Peyer's patch (tissue), 4 donors: ENCODE data around the gene ANXA10. TPM values are rescaled to one million over a fixed set of nuclear protein-coding genes. Genes with fewer than 3 reads are reported as not detected.

ENCODE experiments used
- DNase-seq, 3 donors: peaks; one replicate each; pipeline ENCODE4 v3.0.0-alpha.2; 2017 to 2019
- H3K27ac ChIP-seq, 4 donors: fragments of 200-600 bp; sonication (generic); one replicate each; pipeline ENCODE4 v1.5.1; 2016 to 2019
- H3K27me3 ChIP-seq, 2 donors: fragments of 200-600 bp; sonication (generic); one replicate each; pipeline ENCODE4 v1.5.1; 2019
- H3K36me3 ChIP-seq, 3 donors: fragments of 200-600 bp; sonication (generic); one replicate each; pipeline ENCODE4 v1.5.1; 2016 to 2019
- H3K4me1 ChIP-seq, 4 donors: fragments of 200-600 bp; sonication (generic); one replicate each; pipeline ENCODE4 v1.5.1; 2016 to 2019
- H3K4me3 ChIP-seq, 4 donors: fragments of 200-600 bp; sonication (generic); 1 replicate in 3 of 4; 2 replicates in 1 of 4; pipeline ENCODE4 v1.5.1; 2016 to 2019; ENCODE audit warnings: mild to moderate bottlenecking in 1 of 4
- H3K9me3 ChIP-seq, 4 donors: fragments of 200-600 bp; sonication (generic); one replicate each; pipeline ENCODE4 v1.5.1; 2016 to 2019; ENCODE audit warnings: mild to moderate bottlenecking in 1 of 4
- POLR2A ChIP-seq, 2 donors: fragments of 450-650 bp; IDR thresholded peaks; one replicate each; pipeline ENCODE4 v1.5.1; 2017; ENCODE audit warnings: antibody characterized with exemption in 2 of 2, mild to moderate bottlenecking in 2 of 2, moderate library complexity in 2 of 2
- total RNA-seq, 4 donors: library from RNA; depleted of rRNA; stranded (reverse); fragments of >200 nt; gene quantifications; one replicate each; pipeline ENCODE4 v1.1.0, GENCODE V29; 2016
- TF ChIP-seq, protein P1 (sequence below), 6 experiments: fragments of 450-650 bp in 4 of 6; fragments of 200-600 bp in 2 of 6; sonication (generic) in 1 of 6; IDR thresholded peaks; one replicate each; pipeline ENCODE4 v1.5.1; 2017 to 2019; ENCODE audit warnings: antibody characterized with exemption in 6 of 6, mild to moderate bottlenecking in 3 of 6, moderate library complexity in 1 of 6

ANXA10 gene
- total RNA-seq, 4 donors from 2014 or later: not detected

- H3K27me3 ChIP-seq: no peaks in the 10 kb centered on the region
- no peaks in the 10 kb centered on the region for H3K36me3 ChIP-seq
- H3K4me3 ChIP-seq: no peak overlapping the region
- H3K27ac ChIP-seq: no peak overlapping the region
- no peaks in the 10 kb centered on the region for H3K4me1 ChIP-seq
- no peaks in the 10 kb centered on the region for H3K9me3 ChIP-seq
- TF ChIP-seq, protein P1, sequence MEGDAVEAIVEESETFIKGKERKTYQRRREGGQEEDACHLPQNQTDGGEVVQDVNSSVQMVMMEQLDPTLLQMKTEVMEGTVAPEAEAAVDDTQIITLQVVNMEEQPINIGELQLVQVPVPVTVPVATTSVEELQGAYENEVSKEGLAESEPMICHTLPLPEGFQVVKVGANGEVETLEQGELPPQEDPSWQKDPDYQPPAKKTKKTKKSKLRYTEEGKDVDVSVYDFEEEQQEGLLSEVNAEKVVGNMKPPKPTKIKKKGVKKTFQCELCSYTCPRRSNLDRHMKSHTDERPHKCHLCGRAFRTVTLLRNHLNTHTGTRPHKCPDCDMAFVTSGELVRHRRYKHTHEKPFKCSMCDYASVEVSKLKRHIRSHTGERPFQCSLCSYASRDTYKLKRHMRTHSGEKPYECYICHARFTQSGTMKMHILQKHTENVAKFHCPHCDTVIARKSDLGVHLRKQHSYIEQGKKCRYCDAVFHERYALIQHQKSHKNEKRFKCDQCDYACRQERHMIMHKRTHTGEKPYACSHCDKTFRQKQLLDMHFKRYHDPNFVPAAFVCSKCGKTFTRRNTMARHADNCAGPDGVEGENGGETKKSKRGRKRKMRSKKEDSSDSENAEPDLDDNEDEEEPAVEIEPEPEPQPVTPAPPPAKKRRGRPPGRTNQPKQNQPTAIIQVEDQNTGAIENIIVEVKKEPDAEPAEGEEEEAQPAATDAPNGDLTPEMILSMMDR (IDR thresholded peaks at IDR 0.05): no peak
- no peak for TF ChIP-seq POLR2A (IDR thresholded peaks at IDR 0.05)
- no peak for DNase-seq
Observed at GRCh38 chr4:168118116-168118655, 25.8 kb downstream of the ANXA10 start.

GRCh38 chr4:168119100-168119499, 26.8 kb downstream of the ANXA10 start:
- TF ChIP-seq POLR2A (IDR thresholded peaks at IDR 0.05): no peak
- TF ChIP-seq, protein P1 (IDR thresholded peaks at IDR 0.05): no peak
- no peaks in the 10 kb centered on the region for H3K4me1 ChIP-seq
- H3K27ac ChIP-seq: no peak overlapping the region
- DNase-seq: no peak
- H3K9me3 ChIP-seq: no peaks in the 10 kb centered on the region
- H3K4me3 ChIP-seq: no peak overlapping the region
- H3K36me3 ChIP-seq: no peaks in the 10 kb centered on the region
- H3K27me3 ChIP-seq: no peaks in the 10 kb centered on the region

DNA sequence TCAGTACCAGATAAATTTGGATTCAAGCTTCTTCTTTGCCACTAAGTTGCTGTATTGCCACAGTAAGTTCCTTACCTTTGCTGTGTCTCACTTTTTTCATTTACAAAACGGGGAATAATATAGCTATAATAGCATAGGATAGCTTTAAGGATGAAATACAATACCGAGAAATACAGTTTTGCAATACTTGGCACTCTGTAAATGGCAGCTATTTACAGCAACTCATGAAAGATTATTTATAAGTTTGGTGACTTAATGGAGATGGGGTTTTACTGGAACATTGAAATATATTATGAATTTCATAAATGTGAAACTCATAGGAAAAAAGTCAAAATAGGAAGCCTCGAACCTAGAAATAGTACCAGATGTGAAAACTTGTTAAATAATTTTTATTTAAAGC, 27.6 kb downstream of the ANXA10 start:
- H3K27ac ChIP-seq: no peak overlapping the region
- H3K27me3 ChIP-seq: no peaks in the 10 kb centered on the region
- no peaks in the 10 kb centered on the region for H3K9me3 ChIP-seq
- H3K36me3 ChIP-seq: no peaks in the 10 kb centered on the region
- H3K4me3 ChIP-seq: no peak overlapping the region
- TF ChIP-seq, protein P1 (IDR thresholded peaks at IDR 0.05): no peak
- TF ChIP-seq POLR2A (IDR thresholded peaks at IDR 0.05): no peak
- no peaks in the 10 kb centered on the region for H3K4me1 ChIP-seq
- DNase-seq: no peak

DNA sequence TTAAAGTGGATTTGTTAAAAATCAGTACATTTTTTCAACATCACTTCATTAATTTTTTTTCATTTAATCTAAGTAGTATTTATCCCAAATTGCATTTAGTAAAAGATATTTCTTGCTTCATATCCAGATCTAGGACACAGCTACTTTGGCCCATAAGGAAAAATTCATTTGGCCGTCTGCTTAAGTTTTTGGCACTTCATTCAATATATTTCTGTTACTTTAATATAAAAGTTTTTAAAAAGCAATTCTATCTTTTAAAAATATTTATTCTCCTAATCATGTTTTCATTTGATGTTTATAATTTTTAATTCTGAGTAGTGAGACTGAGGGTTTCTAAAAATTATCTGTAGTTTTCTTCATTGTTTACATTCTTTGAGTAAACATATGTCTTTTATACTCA, 28.5 kb downstream of the ANXA10 start:
- Histone ChIP-seq H3K9me3 (no peaks in the 10 kb centered on the region), H3K27me3 (no peaks in the 10 kb centered on the region), H3K4me3 (no peak overlapping the region), H3K4me1 (no peaks in the 10 kb centered on the region), H3K27ac (no peak overlapping the region), H3K36me3 (no peaks in the 10 kb centered on the region)
- DNase-seq: no peak
- no peak for TF ChIP-seq POLR2A (IDR thresholded peaks at IDR 0.05)
- TF ChIP-seq, protein P1 (IDR thresholded peaks at IDR 0.05): no peak

GRCh38 chr4:168124008-168124641, 31.8 kb downstream of the ANXA10 start:
- Histone ChIP-seq H3K4me1 (no peaks in the 10 kb centered on the region), H3K27me3 (no peaks in the 10 kb centered on the region), H3K27ac (no peak overlapping the region), H3K4me3 (no peak overlapping the region), H3K36me3 (no peaks in the 10 kb centered on the region), H3K9me3 (no peaks in the 10 kb centered on the region)
- DNase-seq: no peak
- TF ChIP-seq, protein P1 (IDR thresholded peaks at IDR 0.05): no peak
- no peak for TF ChIP-seq POLR2A (IDR thresholded peaks at IDR 0.05)
